Esophagus squamous epithelium (tissue), 4 donors: ENCODE data around the gene PTGDS.

Source experiments
- CTCF ChIP-seq, 6 experiments: fragments of 450-650 bp in 4 of 6; fragments of 200-600 bp in 2 of 6; sonication (generic) in 2 of 6; IDR thresholded peaks; one replicate each; pipeline ENCODE4 v1.5.1; 2016 to 2019; ENCODE audit warnings: antibody characterized with exemption in 6 of 6, mild to moderate bottlenecking in 4 of 6, moderate library complexity in 4 of 6
- POLR2A ChIP-seq, 4 donors: fragments of 450-650 bp; IDR thresholded peaks; one replicate each; pipeline ENCODE4 v1.6.1; 2017; ENCODE audit warnings: antibody characterized with exemption in 4 of 4, mild to moderate bottlenecking in 4 of 4, moderate library complexity in 3 of 4

- no peak for TF ChIP-seq CTCF (IDR thresholded peaks at IDR 0.05)
- no peak for TF ChIP-seq POLR2A (IDR thresholded peaks at IDR 0.05)
Measured at GRCh38 chr9:136974817-136975535, 2.3 kb upstream of the PTGDS start.
